Osteoblast (primary cell): ENCODE measurements around the gene FLT1. TPM values are rescaled to one million over a fixed set of nuclear protein-coding genes. Genes with fewer than 3 reads are reported as not detected.

Source experiments
- DNase-seq: peaks from one replicate; pipeline ENCODE4 v3.0.0; 2011; ENCODE audit warnings: low spot score, mixed read lengths; ENCODE audit not compliant: insufficient read length; ENCODE audit errors: missing footprints
- H2AFZ ChIP-seq: 2 replicates; pipeline ENCODE4 v1.6.0; 2011; ENCODE audit warnings: mild to moderate bottlenecking, low read length
- H3K27ac ChIP-seq: 2 replicates; pipeline ENCODE4 v1.5.1; 2011; ENCODE audit warnings: mild to moderate bottlenecking, low read depth, low read length, moderate library complexity
- H3K27me3 ChIP-seq: 2 replicates; pipeline ENCODE4 v1.6.0; 2012; ENCODE audit warnings: mild to moderate bottlenecking, control low read depth, inconsistent platforms, low read length, moderate library complexity; ENCODE audit not compliant: insufficient read depth
- H3K36me3 ChIP-seq: 2 replicates; pipeline ENCODE4 v1.5.1; 2011; ENCODE audit warnings: mild to moderate bottlenecking, low read length, control low read depth, moderate library complexity; ENCODE audit not compliant: insufficient read depth
- H3K4me1 ChIP-seq: 2 replicates; pipeline ENCODE4 v1.5.1; 2011; ENCODE audit warnings: mild to moderate bottlenecking, low read length, control low read depth, moderate library complexity; ENCODE audit not compliant: insufficient read depth
- H3K4me2 ChIP-seq: 2 replicates; pipeline ENCODE4 v1.6.0; 2011; ENCODE audit warnings: mild to moderate bottlenecking, low read length; ENCODE audit not compliant: insufficient read depth
- H3K4me3 ChIP-seq: fragments of 200-600 bp; sonication (generic); 3 replicates; pipeline ENCODE4 v1.5.1; 2012; ENCODE audit warnings: mild to moderate bottlenecking, low read length, inconsistent platforms; ENCODE audit not compliant: insufficient read depth
- H3K79me2 ChIP-seq: 2 replicates; pipeline ENCODE4 v1.6.0; 2012; ENCODE audit warnings: mild to moderate bottlenecking, low read length, control low read depth, inconsistent platforms; ENCODE audit not compliant: insufficient read depth
- H3K9me3 ChIP-seq: 2 replicates; pipeline ENCODE4 v1.5.1; 2011; ENCODE audit warnings: low read depth, low read length, control low read depth
- H4K20me1 ChIP-seq: 2 replicates; pipeline ENCODE4 v1.6.0; 2012; ENCODE audit warnings: mild to moderate bottlenecking, low read length, control low read depth; ENCODE audit not compliant: insufficient read depth
- CTCF ChIP-seq: IDR thresholded peaks from 2 replicates; pipeline ENCODE4 v1.5.1; 2011; ENCODE audit warnings: mild to moderate bottlenecking, low read depth, low read length, moderate library complexity; ENCODE audit errors: extremely low read depth
- total RNA-seq: library from RNA; depleted of rRNA; stranded (reverse); fragments of >200 nt; gene quantifications from 2 replicates; pipeline ENCODE4 v1.2.3, GENCODE V29; 2012

FLT1 gene
- total RNA-seq, 1 donor = not detected

- no peak overlapping the region for H3K27ac ChIP-seq
- H3K4me1 ChIP-seq = peaks cover 13% of the 10 kb centered on the region
- no peak for DNase-seq
- no peaks in the 10 kb centered on the region for H3K79me2 ChIP-seq
- no peak overlapping the region for H3K4me2 ChIP-seq
- no peaks in the 10 kb centered on the region for H3K9me3 ChIP-seq
- H3K27me3 ChIP-seq = peaks cover 30% of the 10 kb centered on the region
- H3K36me3 ChIP-seq = no peaks in the 10 kb centered on the region
- no peak overlapping the region for H3K4me3 ChIP-seq
- no peak for TF ChIP-seq CTCF
- H4K20me1 ChIP-seq = no peaks in the 10 kb centered on the region
- no peak overlapping the region for H2AFZ ChIP-seq
Measured at GRCh38 chr13:28528388-28528787, 33.5 kb upstream of the FLT1 start.

GRCh38 chr13:28527629-28528028 lies 32.7 kb upstream of the FLT1 start:
- Histone ChIP-seq H3K9me3 (no peaks in the 10 kb centered on the region), H3K4me2 (no peak overlapping the region), H4K20me1 (no peaks in the 10 kb centered on the region), H3K36me3 (no peaks in the 10 kb centered on the region), H3K4me1 (peaks cover 13% of the 10 kb centered on the region), H3K27ac (no peak overlapping the region), H3K79me2 (no peaks in the 10 kb centered on the region), H3K4me3 (no peak overlapping the region), H2AFZ (no peak overlapping the region), H3K27me3 (peaks cover 26% of the 10 kb centered on the region)
- no peak for TF ChIP-seq CTCF
- no peak for DNase-seq

GRCh38 chr13:28526876-28527275 lies 31.9 kb upstream of the FLT1 start:
- no peak overlapping the region for H3K4me3 ChIP-seq
- no peak for TF ChIP-seq CTCF
- peaks cover 28% of the 10 kb centered on the region for H3K27me3 ChIP-seq
- H3K4me1 ChIP-seq = peaks cover 12% of the 10 kb centered on the region
- H3K36me3 ChIP-seq = no peaks in the 10 kb centered on the region
- no peak overlapping the region for H2AFZ ChIP-seq
- H4K20me1 ChIP-seq = no peaks in the 10 kb centered on the region
- no peak overlapping the region for H3K27ac ChIP-seq
- no peaks in the 10 kb centered on the region for H3K79me2 ChIP-seq
- no peak overlapping the region for H3K4me2 ChIP-seq
- no peaks in the 10 kb centered on the region for H3K9me3 ChIP-seq
- no peak for DNase-seq

GRCh38 chr13:28522871-28523270 lies 27.9 kb upstream of the FLT1 start:
- DNase-seq = no peak
- Histone ChIP-seq H3K79me2 (no peaks in the 10 kb centered on the region), H3K9me3 (no peaks in the 10 kb centered on the region), H3K4me3 (no peak overlapping the region), H3K4me1 (no peaks in the 10 kb centered on the region), H3K4me2 (no peak overlapping the region), H3K27ac (no peak overlapping the region), H3K27me3 (peaks cover 9% of the 10 kb centered on the region), H3K36me3 (no peaks in the 10 kb centered on the region), H2AFZ (no peak overlapping the region), H4K20me1 (no peaks in the 10 kb centered on the region)
- TF ChIP-seq CTCF = no peak
